Activated CD8-positive, alpha-beta memory T cell treated with anti-CD3 and anti-CD28 coated beads, Interleukin-2, amount 10 ng/mL, durations not matched to agents 7 days and 5 days (primary cell): ENCODE measurements around the gene TPRG1L. TPM values are rescaled to one million over a fixed set of nuclear protein-coding genes. Genes with fewer than 3 reads are reported as not detected.

Experiments
- ATAC-seq: fragments of 150-1000 bp; cut with Tn5 transposase; one replicate; pipeline ENCODE4 v1.10.0; 2021; ENCODE audit warnings: moderate library complexity
- CTCF ChIA-PET: fragments of 350-600 bp; sonication (Branson Sonifier 250); formaldehyde crosslinking; loops from one replicate; lab custom pipeline; 2021; ENCODE audit warnings: antibody characterized with exemption; lab: Charles Lee
- DNase-seq: peaks from one replicate; pipeline ENCODE4 v3.0.0-alpha.2; 2020
- H3K27ac Mint-ChIP-seq: one replicate; pipeline ENCODE4 v1.8.0; 2021; ENCODE audit warnings: mild to moderate bottlenecking, mixed read lengths
- H3K27me3 Mint-ChIP-seq: one replicate; pipeline ENCODE4 v1.8.0; 2021; ENCODE audit warnings: mixed read lengths
- H3K36me3 Mint-ChIP-seq: one replicate; pipeline ENCODE4 v1.8.0; 2021; ENCODE audit warnings: mild to moderate bottlenecking, mixed read lengths
- H3K4me1 Mint-ChIP-seq: one replicate; pipeline ENCODE4 v1.8.0; 2021; ENCODE audit warnings: mixed read lengths
- H3K4me3 Mint-ChIP-seq: one replicate; pipeline ENCODE4 v1.8.0; 2021; ENCODE audit warnings: mild to moderate bottlenecking, moderate library complexity, mixed read lengths
- H3K9me3 Mint-ChIP-seq: one replicate; pipeline ENCODE4 v1.8.0; 2022; ENCODE audit warnings: low read depth, mixed read lengths
- total RNA-seq, 2 experiments: library from RNA; stranded (reverse); gene quantifications; one replicate each; pipeline ENCODE4 v1.2.3, GENCODE V29; 2021

TPRG1L gene
- total RNA-seq, 2 experiments from 2014 or later, result 8.6 to 13.2 TPM

DNA sequence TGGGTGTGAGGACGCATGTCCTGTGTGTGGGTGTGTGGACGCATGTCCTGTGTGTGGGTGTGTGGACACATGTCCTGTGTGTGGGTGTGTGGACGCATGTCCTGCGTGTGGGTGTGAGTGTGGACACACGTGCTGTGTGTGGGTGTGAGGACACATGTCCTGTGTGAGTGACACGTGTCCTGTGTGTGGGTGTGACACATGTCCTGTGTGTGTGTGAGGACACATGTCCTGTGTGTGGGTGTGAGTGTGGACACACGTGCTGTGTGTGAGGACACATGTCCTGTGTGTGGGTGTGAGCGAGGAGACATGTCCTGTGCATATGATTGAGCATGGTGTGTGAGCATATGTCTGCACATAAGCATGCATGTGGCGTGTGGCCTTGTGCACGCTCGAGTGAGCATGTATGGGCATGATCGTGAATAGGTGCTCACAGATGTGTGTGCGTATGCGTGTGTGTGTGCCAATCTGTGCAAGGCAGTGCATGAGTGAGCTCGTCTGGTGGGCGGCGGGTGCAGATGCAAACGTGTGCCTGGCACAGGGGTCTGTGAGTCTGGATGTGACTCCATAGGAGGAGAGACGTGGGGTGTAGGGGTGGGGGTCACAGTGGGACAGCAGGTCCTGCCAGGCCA lies 38.8 kb upstream of the TPRG1L start:
- Mint-ChIP-seq H3K4me3 (no peak overlapping the region), H3K27ac (no peak overlapping the region), H3K9me3 (no peaks in the 10 kb centered on the region), H3K4me1 (no peaks in the 10 kb centered on the region), H3K36me3 (no peaks in the 10 kb centered on the region), H3K27me3 (no peaks in the 10 kb centered on the region)
- DNase-seq (no peak), ATAC-seq (no peak)
- CTCF ChIA-PET, result no interaction called here

DNA sequence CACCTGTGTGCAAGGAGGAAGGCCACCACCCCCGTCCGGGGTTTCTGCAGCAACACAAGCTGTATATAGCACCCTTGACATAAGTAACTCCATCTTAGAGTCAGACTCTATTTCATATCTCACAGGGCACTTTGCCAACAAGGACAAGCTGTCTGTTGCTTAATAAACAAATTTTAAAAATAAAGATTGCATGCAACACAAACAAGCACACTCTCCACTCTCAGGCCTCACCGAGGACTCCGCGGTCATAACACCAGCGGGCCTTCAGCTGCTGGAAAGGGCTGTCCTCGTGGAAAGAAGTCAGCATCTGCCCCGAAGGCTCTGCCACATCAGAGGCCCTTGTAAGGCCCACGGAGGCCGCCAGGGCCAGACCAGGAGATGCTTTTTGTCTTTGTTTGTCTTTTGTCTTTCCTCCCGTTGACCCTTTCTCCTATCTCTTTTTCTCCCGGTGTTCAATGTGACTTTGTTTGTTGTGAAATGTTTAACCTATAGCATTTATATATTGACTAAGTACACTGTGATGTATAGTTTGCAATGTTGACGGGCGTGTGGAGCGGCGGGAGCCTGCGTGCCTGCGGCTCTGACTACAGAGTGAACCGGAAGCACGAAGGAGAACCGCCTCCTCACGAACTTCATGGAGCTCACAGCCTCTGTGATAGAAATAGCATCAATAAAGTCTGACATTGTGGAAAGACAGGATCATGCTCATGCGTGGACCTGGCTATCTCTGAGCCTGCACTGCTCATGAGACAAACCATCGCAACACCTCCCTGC lies 37.6 kb upstream of the TPRG1L start:
- ATAC-seq, result no peak
- CTCF ChIA-PET, result no interaction called here
- Mint-ChIP-seq H3K4me3 (no peak overlapping the region), H3K27me3 (no peaks in the 10 kb centered on the region), H3K9me3 (no peaks in the 10 kb centered on the region), H3K36me3 (no peaks in the 10 kb centered on the region), H3K4me1 (no peaks in the 10 kb centered on the region), H3K27ac (no peak overlapping the region)
- no peak for DNase-seq

DNA sequence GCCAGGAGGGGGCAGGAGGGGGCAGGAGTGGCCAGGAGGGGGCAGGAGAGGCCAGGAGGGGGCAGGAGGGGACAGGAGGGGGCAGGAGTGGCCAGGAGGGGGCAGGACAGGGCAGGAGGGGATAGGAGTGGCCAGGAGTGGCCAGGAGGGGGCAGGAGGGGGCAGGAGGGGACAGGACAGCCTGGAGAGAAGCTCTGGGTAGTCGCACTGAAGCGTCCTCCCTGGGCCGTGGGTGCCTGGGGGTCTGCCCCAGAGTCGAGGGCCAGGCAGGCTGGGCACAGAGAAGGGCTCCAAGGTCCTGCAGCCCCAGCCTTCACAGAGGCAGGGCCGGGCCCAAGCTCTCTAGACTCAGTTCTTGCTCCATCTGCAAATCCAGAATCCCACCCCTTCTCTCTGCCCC lies 36.4 kb upstream of the TPRG1L start:
- H3K4me3 Mint-ChIP-seq, result no peak overlapping the region
- H3K9me3 Mint-ChIP-seq, result no peaks in the 10 kb centered on the region
- H3K27ac Mint-ChIP-seq, result no peak overlapping the region
- no peak for ATAC-seq
- no peaks in the 10 kb centered on the region for H3K36me3 Mint-ChIP-seq
- no peaks in the 10 kb centered on the region for H3K4me1 Mint-ChIP-seq
- CTCF ChIA-PET, result interaction anchor here (0.7 kb wide), 1 partner anchor 31 kb away, joined by 3 read pairs; no protein-coding TSS in a partner anchor
- no peaks in the 10 kb centered on the region for H3K27me3 Mint-ChIP-seq
- no peak for DNase-seq

DNA sequence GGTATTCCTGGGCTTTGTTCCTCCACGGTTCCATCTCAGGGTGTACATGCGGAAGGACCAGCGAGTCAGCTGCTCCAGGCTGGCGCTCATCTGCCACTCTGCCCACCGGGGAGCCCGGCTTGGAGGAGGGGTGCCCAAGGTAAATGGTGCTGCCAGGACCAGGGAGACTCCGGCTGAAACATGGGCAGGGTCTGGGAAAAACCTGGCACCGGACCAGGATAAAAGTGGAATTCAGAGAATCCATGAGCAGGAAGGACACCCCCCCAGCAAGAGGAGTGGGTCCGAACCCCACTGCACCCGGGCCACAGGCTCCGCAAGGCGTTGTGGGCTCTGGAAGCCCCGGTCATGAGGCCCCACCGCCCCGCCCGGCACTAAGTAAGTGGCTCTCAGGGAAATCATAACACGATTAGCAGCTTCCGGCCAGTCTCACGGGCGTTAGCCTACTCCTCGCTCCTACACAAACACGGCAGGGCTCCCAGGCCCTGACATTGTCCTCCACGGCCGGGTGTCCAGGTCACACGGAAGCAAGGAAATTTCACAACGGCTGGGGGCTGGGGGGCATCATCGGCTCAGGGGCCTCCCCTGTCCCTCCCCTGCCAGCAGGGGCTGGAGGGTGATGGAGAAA lies 34.6 kb upstream of the TPRG1L start:
- DNase-seq (no peak), ATAC-seq (no peak)
- Mint-ChIP-seq H3K4me1 (no peaks in the 10 kb centered on the region), H3K36me3 (no peaks in the 10 kb centered on the region), H3K4me3 (no peak overlapping the region), H3K9me3 (no peaks in the 10 kb centered on the region), H3K27me3 (no peaks in the 10 kb centered on the region), H3K27ac (no peak overlapping the region)
- CTCF ChIA-PET, result no interaction called here

DNA sequence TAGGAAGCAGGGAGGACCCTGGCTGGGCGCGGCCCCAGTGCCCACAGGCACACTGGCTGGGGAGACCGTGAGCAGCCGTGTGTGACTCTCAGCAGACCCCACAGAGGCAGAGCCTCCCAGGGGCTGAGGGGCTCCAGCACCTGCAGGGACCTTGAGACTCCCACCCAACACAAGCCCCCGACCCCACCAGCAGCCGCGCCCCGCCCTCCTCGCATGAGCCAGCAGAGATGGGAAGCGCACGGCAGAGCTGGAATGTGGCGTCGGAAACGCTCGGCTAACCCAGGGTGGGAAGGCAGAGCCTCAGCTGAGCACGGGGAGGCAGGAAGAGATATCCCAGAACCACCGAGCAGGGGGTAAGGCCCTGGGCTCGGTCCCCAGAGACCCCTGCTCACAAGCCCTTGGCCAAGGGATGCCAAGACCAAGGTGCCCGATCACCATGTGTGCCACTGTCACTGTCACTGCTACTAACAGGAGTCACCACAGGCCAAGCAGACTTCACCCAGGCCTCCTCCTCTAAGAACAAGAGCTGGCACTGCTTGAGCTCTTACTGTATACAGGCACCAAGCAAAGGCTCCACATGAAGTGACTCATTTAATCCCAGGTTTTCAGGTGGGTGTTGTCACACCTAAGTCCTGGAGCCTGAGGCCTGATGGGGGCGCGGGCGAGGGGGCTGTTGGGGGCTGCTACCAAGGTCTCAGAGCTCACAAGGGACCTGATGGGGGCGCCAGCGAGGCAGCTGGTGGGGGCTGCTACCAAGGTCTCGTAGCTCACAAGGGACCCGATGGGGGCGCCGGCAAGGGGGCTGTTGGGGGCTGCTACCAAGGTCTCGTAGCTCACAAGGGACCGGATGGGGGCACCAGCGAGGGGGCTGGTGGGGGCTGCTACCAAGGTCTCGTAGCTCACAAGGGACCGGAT lies 33.6 kb upstream of the TPRG1L start:
- H3K27me3 Mint-ChIP-seq, result no peaks in the 10 kb centered on the region
- H3K36me3 Mint-ChIP-seq, result no peaks in the 10 kb centered on the region
- CTCF ChIA-PET, result no interaction called here
- DNase-seq, result no peak
- H3K4me3 Mint-ChIP-seq, result no peak overlapping the region
- no peaks in the 10 kb centered on the region for H3K4me1 Mint-ChIP-seq
- no peaks in the 10 kb centered on the region for H3K9me3 Mint-ChIP-seq
- ATAC-seq, result no peak
- no peak overlapping the region for H3K27ac Mint-ChIP-seq

DNA sequence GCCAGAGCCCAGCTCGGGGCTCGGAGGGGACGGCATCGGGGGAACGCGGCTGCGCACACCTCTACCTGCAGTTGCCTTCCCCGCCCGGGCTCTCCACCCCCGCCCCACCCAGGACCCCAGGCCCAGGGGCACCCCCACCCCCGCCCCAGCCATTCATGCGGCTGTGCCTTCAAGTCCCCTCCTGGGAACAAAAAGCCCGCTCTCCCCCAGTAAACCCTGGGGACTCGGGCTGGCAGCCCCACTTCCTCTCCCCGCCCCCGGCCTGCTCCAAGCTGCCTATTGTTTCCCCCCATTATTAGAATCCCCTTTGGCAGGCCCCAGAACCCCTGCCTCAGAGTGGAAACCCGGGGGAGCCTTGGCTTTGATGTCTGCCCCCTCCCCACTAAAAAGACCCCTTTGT lies 31.5 kb upstream of the TPRG1L start:
- no peak for DNase-seq
- ATAC-seq, result no peak
- Mint-ChIP-seq H3K4me3 (no peak overlapping the region), H3K36me3 (no peaks in the 10 kb centered on the region), H3K27ac (no peak overlapping the region), H3K27me3 (no peaks in the 10 kb centered on the region), H3K9me3 (no peaks in the 10 kb centered on the region), H3K4me1 (peaks cover 13% of the 10 kb centered on the region)
- CTCF ChIA-PET, result no interaction called here

DNA sequence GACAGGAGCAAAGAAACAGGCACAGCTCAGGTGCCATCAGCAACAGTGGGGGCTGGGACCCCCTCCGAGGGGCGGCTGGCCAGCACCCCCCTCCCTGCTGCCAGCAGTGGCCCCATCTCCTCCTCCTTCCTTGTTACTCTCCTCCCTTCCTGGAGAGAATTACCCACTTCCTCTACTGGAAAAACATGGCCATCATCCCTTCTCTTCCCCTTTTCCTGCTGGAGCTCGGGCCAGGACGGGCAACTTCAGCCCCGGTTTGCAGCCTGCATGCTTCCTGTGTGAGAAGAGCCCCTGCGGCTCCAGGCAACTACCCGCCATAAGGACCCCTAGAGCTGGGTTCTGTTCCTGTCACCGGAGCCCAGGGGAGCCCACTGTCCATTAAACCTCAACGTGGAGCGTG lies 31.1 kb upstream of the TPRG1L start:
- H3K9me3 Mint-ChIP-seq, result no peaks in the 10 kb centered on the region
- no peak for ATAC-seq

DNA sequence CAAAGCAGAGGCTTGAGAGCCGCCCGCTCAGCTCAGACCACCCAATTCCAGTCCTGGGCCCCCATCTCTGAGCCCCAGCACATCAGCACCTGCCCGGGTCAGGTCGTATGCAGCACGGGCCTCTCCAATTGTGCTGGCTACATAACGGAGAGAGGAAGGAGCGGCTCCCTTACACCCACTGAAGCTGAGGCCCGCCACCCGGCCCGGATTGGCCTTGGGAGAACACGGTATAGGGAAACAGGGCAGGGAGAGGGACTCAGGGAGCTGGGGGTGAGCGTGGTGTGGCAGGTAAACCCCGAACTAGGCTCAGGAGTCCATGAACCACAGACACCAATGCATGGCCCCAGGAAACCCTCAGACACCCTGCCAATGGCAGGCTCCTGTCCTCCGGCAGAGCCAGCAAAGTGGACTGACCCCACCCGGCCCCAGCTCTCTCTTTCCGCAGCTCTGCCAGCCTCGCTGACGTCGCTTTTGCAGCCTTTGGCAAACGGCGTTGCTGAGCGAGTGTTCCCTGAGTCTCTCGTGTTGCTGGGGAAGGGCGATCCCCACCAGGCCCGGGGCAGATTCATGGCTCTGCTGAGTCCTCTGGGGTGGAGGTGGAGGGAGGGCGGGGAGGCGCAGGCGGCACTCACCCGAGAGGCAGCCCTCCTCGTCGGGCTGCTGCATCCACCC lies 30.0 kb upstream of the TPRG1L start:
- Mint-ChIP-seq H3K4me1 (peaks cover 14% of the 10 kb centered on the region), H3K27me3 (no peaks in the 10 kb centered on the region), H3K36me3 (no peaks in the 10 kb centered on the region), H3K27ac (no peak overlapping the region), H3K4me3 (no peak overlapping the region), H3K9me3 (no peaks in the 10 kb centered on the region)
- DNase-seq, result no peak
- CTCF ChIA-PET, result interaction anchor here (1.0 kb wide), 1 partner anchor 20 kb away, joined by 3 read pairs; no protein-coding TSS in a partner anchor
- ATAC-seq, result no peak

More for the DNA sequence above, 31.1 kb upstream of the TPRG1L start:
- Mint-ChIP-seq H3K27me3 (no peaks in the 10 kb centered on the region), H3K36me3 (no peaks in the 10 kb centered on the region), H3K27ac (no peak overlapping the region), H3K4me3 (no peak overlapping the region), H3K4me1 (peaks cover 14% of the 10 kb centered on the region)
- DNase-seq, result no peak
- CTCF ChIA-PET, result no interaction called here

DNA sequence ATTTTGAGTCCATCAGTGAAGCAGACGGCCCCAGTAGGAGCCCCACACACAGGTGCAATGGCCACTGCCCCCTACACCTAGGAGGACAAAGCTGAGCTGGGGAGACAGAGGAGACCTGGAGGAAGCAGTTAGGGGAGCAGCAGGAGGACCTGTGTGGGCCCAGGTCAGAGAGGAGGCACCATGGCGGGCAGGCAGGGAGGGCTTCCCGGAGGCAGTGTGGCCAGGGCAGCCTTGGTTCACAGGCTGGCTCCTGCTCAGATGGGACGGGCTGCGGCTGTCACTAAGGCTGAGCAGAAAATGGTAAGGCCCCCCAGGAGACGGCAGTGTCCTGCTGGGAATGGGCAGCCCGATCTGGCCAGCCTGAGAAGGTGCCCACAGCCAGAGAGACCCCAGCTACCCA lies 28.9 kb upstream of the TPRG1L start:
- H3K4me1 Mint-ChIP-seq, result peaks cover 14% of the 10 kb centered on the region
- DNase-seq (no peak), ATAC-seq (no peak)
- H3K9me3 Mint-ChIP-seq, result no peaks in the 10 kb centered on the region
- H3K36me3 Mint-ChIP-seq, result no peaks in the 10 kb centered on the region
- no peak overlapping the region for H3K27ac Mint-ChIP-seq
- no peaks in the 10 kb centered on the region for H3K27me3 Mint-ChIP-seq
- no peak overlapping the region for H3K4me3 Mint-ChIP-seq
- CTCF ChIA-PET, result no interaction called here

DNA sequence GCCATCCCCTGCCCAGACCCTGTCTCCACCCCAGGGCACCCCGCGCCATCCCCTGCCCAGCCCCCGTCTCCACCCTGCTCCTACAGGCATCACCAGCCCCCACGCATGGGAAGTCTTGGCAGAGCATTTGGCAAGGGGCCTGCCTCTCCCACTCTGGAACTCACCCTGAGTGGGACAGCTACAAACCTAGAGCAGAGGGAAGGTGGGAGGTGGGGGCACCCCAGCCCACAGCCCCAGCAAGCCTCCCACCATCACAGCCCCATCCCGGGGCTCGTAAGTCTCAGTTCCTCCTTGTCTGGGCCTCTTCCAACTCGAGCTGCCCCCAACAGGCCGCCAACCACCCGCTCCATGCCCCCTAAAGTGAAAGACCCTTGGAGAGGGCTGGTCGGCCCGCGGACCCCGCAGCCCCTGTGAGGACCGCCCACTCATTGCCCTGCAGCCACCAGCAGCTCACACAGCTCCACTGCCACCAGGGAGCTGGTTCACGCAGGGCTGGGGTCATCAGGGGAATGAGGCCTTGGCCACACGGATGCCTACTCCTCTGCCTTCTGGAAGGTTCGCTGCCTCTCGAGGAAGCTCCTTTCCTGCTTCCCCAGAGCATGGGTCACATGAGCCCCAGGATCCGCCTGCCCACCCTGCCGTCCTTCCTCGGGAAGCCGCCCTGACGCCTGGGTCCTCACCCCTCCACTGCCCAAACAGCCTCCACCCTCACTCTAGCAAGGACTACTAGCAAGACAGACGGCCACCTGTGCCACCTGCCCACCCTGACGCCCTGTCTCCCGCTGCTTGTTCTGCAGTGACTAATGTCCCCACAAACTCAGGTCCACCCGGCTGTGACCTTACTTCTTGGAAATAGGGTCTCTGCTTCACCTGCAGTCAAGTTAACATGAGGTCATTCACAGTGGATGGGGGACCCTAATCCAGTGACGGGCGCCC lies 27.9 kb upstream of the TPRG1L start:
- peak overlapping the region; percentile 40 for H3K27ac Mint-ChIP-seq

DNA sequence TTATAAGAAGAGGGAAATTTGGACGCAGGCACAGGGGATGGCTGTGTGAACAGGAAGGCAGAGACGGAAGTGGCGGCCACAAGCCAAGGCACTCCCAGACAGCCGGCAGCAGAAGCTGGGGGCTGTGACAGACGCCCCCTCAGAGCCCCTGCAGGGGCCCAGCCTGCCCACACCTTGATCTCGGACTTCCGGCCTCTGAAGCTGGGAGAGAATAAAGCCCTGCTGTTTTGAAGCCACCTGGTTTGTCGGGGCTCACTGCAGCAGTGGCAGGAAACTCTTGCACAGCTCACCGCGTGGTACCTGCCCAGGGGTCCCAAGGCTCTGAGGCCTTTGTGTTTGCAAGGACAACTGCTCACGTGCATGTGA lies 27.2 kb upstream of the TPRG1L start:
- CTCF ChIA-PET, result interaction anchor here (1.2 kb wide), 1 partner anchor 21 kb away, joined by 3 read pairs; no protein-coding TSS in a partner anchor
- Mint-ChIP-seq H3K4me3 (peak overlapping the region; percentile 44), H3K4me1 (peaks cover 14% of the 10 kb centered on the region), H3K36me3 (no peaks in the 10 kb centered on the region), H3K27me3 (no peaks in the 10 kb centered on the region), H3K9me3 (no peaks in the 10 kb centered on the region), H3K27ac (peak overlapping the region; percentile 75)
- peak; percentile 43 for DNase-seq
- ATAC-seq, result peak; percentile 64

More for the DNA sequence above, 27.9 kb upstream of the TPRG1L start:
- Mint-ChIP-seq H3K4me3 (no peak overlapping the region), H3K27me3 (no peaks in the 10 kb centered on the region), H3K36me3 (no peaks in the 10 kb centered on the region), H3K4me1 (peaks cover 14% of the 10 kb centered on the region), H3K9me3 (no peaks in the 10 kb centered on the region)
- ATAC-seq (no peak), DNase-seq (no peak)
- CTCF ChIA-PET, result interaction anchor here (1.2 kb wide), 1 partner anchor 22 kb away, joined by 3 read pairs; no protein-coding TSS in a partner anchor

DNA sequence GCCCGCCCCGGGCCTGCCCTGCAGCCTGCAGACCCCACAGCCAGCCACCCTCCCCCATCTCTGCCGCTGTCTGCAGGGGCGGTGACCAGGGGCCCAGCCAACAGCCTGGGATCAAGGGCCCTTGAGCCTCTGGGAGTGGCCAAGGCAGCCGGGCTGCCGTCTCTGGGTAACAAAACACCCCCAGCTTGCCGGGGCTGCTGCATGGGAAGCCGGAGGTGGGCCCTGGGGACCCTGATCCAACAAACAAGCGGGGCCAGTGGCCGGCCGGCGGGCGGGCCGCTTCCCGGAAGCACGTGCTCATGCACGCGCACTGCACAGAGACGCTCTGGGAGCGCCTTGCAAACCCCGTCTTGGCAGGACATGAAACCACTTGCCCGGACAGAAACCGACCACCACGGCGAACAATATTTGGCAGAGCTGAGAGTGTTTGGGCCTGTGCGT lies 26.7 kb upstream of the TPRG1L start:
- H3K36me3 Mint-ChIP-seq, result no peaks in the 10 kb centered on the region
- no peaks in the 10 kb centered on the region for H3K9me3 Mint-ChIP-seq
- ATAC-seq (no peak), DNase-seq (no peak)
- CTCF ChIA-PET, result interaction anchor here (1.7 kb wide), 1 partner anchor 21 kb away, joined by 8 read pairs; no protein-coding TSS in a partner anchor
- H3K27me3 Mint-ChIP-seq, result no peaks in the 10 kb centered on the region
- peak overlapping the region; percentile 44 for H3K4me3 Mint-ChIP-seq
- no peak overlapping the region for H3K27ac Mint-ChIP-seq
- peaks cover 14% of the 10 kb centered on the region for H3K4me1 Mint-ChIP-seq
